Keratinocyte (primary cell): Measurements from ENCODE around the gene CACNA2D2. TPM values are rescaled to one million over a fixed set of nuclear protein-coding genes. Genes with fewer than 3 reads are reported as not detected.

Source experiments
- DNase-seq: peaks from one replicate; pipeline ENCODE4 v3.0.0-alpha.2; 2011; ENCODE audit warnings: low read depth, missing footprints, low spot score
- FAIRE-seq: peaks from 2 replicates; lab custom pipeline; 2011; peaks lifted over from hg19 to GRCh38; lab: Jason Lieb, UNC
- H2AFZ ChIP-seq: 2 replicates; pipeline ENCODE4 v1.6.0; 2012; ENCODE audit warnings: low read length, control low read depth, inconsistent platforms; ENCODE audit not compliant: control insufficient read depth
- H3K27ac ChIP-seq: 2 replicates; pipeline ENCODE4 v1.5.1; 2011; ENCODE audit warnings: low read length; ENCODE audit not compliant: control insufficient read depth, insufficient read depth
- H3K27me3 ChIP-seq: 3 replicates; pipeline ENCODE4 v1.6.0; 2011; ENCODE audit warnings: low read length; ENCODE audit not compliant: control insufficient read depth, insufficient read depth; ENCODE audit errors: extremely low read depth
- H3K36me3 ChIP-seq, 2 experiments: 2 replicates in 1 of 2; 3 replicates in 1 of 2; pipeline ENCODE4 v1.5.1; 2011; ENCODE audit warnings: low read length in 2 of 2, mild to moderate bottlenecking in 1 of 2; ENCODE audit not compliant: control insufficient read depth in 2 of 2, insufficient read depth in 2 of 2; ENCODE audit errors: extremely low read depth in 1 of 2
- H3K4me1 ChIP-seq: 3 replicates; pipeline ENCODE4 v1.5.1; 2011; ENCODE audit warnings: low read length; ENCODE audit not compliant: control insufficient read depth, insufficient read depth; ENCODE audit errors: extremely low read depth
- H3K4me2 ChIP-seq: 3 replicates; pipeline ENCODE4 v1.6.0; 2011; ENCODE audit warnings: low read depth, low read length; ENCODE audit not compliant: control insufficient read depth, insufficient read depth; ENCODE audit errors: extremely low read depth
- H3K4me3 ChIP-seq, 3 experiments: fragments of 200-600 bp in 1 of 3; sonication (generic) in 1 of 3; 2 replicates in 2 of 3; 3 replicates in 1 of 3; pipeline ENCODE4 v1.5.1; 2011 to 2016; ENCODE audit warnings: low read length in 3 of 3, mild to moderate bottlenecking in 3 of 3, control low read depth in 2 of 3, inconsistent platforms in 1 of 3, low read depth in 1 of 3, mixed read lengths in 1 of 3, mixed run types in 1 of 3, moderate library complexity in 1 of 3; ENCODE audit not compliant: control insufficient read depth in 2 of 3, insufficient read depth in 2 of 3; ENCODE audit errors: extremely low read depth in 1 of 3
- H3K79me2 ChIP-seq: 2 replicates; pipeline ENCODE4 v1.6.0; 2012; ENCODE audit warnings: low read length; ENCODE audit not compliant: control insufficient read depth, insufficient read depth
- H3K9ac ChIP-seq: 3 replicates; pipeline ENCODE4 v1.6.0; 2011; ENCODE audit warnings: low read length; ENCODE audit not compliant: control insufficient read depth, insufficient read depth; ENCODE audit errors: extremely low read depth
- H3K9me1 ChIP-seq: 3 replicates; pipeline ENCODE4 v1.6.0; 2011; ENCODE audit warnings: low read length; ENCODE audit not compliant: control insufficient read depth, insufficient read depth; ENCODE audit errors: extremely low read depth
- H3K9me3 ChIP-seq: 2 replicates; pipeline ENCODE4 v1.5.1; 2012; ENCODE audit warnings: low read depth, low read length; ENCODE audit not compliant: control insufficient read depth
- H4K20me1 ChIP-seq: 3 replicates; pipeline ENCODE4 v1.6.0; 2011; ENCODE audit warnings: low read length; ENCODE audit not compliant: control insufficient read depth, insufficient read depth; ENCODE audit errors: extremely low read depth
- CTCF ChIP-seq, 3 experiments: IDR thresholded peaks in 1 of 3; conservative IDR thresholded peaks in 1 of 3; optimal IDR thresholded peaks in 1 of 3; 2 replicates in 2 of 3; 3 replicates in 1 of 3; pipeline versions ENCODE3 to v1.5.1; 2011; ENCODE audit warnings: low read length in 3 of 3, mild to moderate bottlenecking in 3 of 3, moderate library complexity in 2 of 3, control low read depth in 1 of 3, inconsistent platforms in 1 of 3; ENCODE audit not compliant: insufficient read depth in 2 of 3; ENCODE audit errors: extremely low read depth in 1 of 3
- EZH2 ChIP-seq: IDR thresholded peaks from one replicate; pipeline ENCODE4 v1.6.1; 2012; ENCODE audit warnings: inconsistent platforms, mild to moderate bottlenecking, low read length, moderate library complexity
- dilution Hi-C: fragments of 300-500 bp; cut with MboI; formaldehyde crosslinking; loops from one replicate; pipeline ENCODE4 v1.7.0; 2020; ENCODE audit warnings: low sequenced_read_pairs; ENCODE audit not compliant: extremely low pct_ligation_motif_present
- polyA plus RNA-seq, 5 experiments: library from polyadenylated mRNA; depleted of rRNA in 3 of 5; stranded (reverse) in 3 of 5; stranded (forward) in 1 of 5; unstranded in 1 of 5; fragments of >200 nt; gene quantifications; 1 replicate in 1 of 5; 2 replicates in 3 of 5; 3 replicates in 1 of 5; pipeline versions ENCODE4 v1.2.1 to v1.2.3, GENCODE V29; 2011 to 2012; ENCODE audit warnings: missing spikeins in 2 of 5, low read depth in 1 of 5, low replicate concordance in 1 of 5

The CACNA2D2 gene
- polyA plus RNA-seq, 1 donor (not counting 4 experiments of a cell fraction or from before 2014, with no cell fraction given), result 0.04 TPM

GRCh38 chr3:50317300-50317699 is 186.1 kb downstream of the CACNA2D2 start:
- Histone ChIP-seq H3K9ac (peak overlapping the region; percentile 71), H3K4me1 (peaks cover 49% of the 10 kb centered on the region), H2AFZ (no peak overlapping the region)

GRCh38 chr3:50316657-50317242 is 186.7 kb downstream of the CACNA2D2 start:
- H3K4me1 ChIP-seq, result peaks cover 45% of the 10 kb centered on the region
- peak overlapping the region in 2 of 3 experiments; percentile 50 to 54 for H3K4me3 ChIP-seq
- H3K9ac ChIP-seq, result peak overlapping the region; percentile 71
- peaks cover 12 to 25% of the 10 kb centered on the region in 2 experiments for H3K36me3 ChIP-seq
- no peaks in the 10 kb centered on the region for H3K9me3 ChIP-seq
- peaks cover 35% of the 10 kb centered on the region for H3K79me2 ChIP-seq
- no peaks in the 10 kb centered on the region for H4K20me1 ChIP-seq
- H3K4me2 ChIP-seq, result peak overlapping the region; percentile 95
- peak; percentile 95 for DNase-seq
- no peak for TF ChIP-seq CTCF (optimal IDR thresholded peaks at IDR 0.05 in 1 of 3, IDR thresholded peaks at IDR 0.05 in 1 of 3, conservative IDR thresholded peaks at IDR 0.05 in 1 of 3; ENCODE audit: extremely low read depth in 1 of 3, insufficient read depth in 2 of 3, low read length in 3 of 3)
- H3K27me3 ChIP-seq, result no peaks in the 10 kb centered on the region
- peak overlapping the region; percentile 88 for H3K27ac ChIP-seq
- dilution Hi-C loops, result no loop called here
- no peak overlapping the region for H2AFZ ChIP-seq
- peaks cover 7% of the 10 kb centered on the region for H3K9me1 ChIP-seq
- FAIRE-seq, result peak; percentile 93

More at GRCh38 chr3:50317300-50317699, 186.1 kb downstream of the CACNA2D2 start:
- H3K27ac ChIP-seq, result peak overlapping the region; percentile 88
- dilution Hi-C loops, result no loop called here
- peak overlapping the region in 2 of 3 experiments; percentile 50 to 54 for H3K4me3 ChIP-seq
- H3K36me3 ChIP-seq, result peaks cover 12 to 25% of the 10 kb centered on the region in 2 experiments
- H3K9me1 ChIP-seq, result peaks cover 7% of the 10 kb centered on the region
- H3K27me3 ChIP-seq, result no peaks in the 10 kb centered on the region
- H4K20me1 ChIP-seq, result no peaks in the 10 kb centered on the region
- H3K79me2 ChIP-seq, result peaks cover 35% of the 10 kb centered on the region
- no peaks in the 10 kb centered on the region for H3K9me3 ChIP-seq
- peak overlapping the region; percentile 95 for H3K4me2 ChIP-seq
- TF ChIP-seq EZH2 (no peak), CTCF (optimal IDR thresholded peaks at IDR 0.05 in 1 of 3, IDR thresholded peaks at IDR 0.05 in 1 of 3, conservative IDR thresholded peaks at IDR 0.05 in 1 of 3; ENCODE audit: extremely low read depth in 1 of 3, insufficient read depth in 2 of 3, low read length in 3 of 3) (no peak)
- DNase-seq (no peak), FAIRE-seq (peak; percentile 55)
